GM12878 (cell line): Measurements from ENCODE around the gene CASP4. TPM values are rescaled to one million over a fixed set of nuclear protein-coding genes. Genes with fewer than 3 reads are reported as not detected.

Experiments used
- ATAC-seq: fragments of 200-7000 bp; cut with Tn5 transposase; 3 replicates; pipeline ENCODE4 v1.9.1; 2020; ENCODE audit warnings: mild to moderate bottlenecking, moderate library complexity
- Bru-seq: library from RNA; stranded (reverse); fragments of 400-500 nt; gene quantifications from one replicate; lab custom pipeline; 2021; lab: Mats Ljungman, UMichigan
- BruChase-seq, 2 experiments: library from RNA; stranded (reverse); fragments of 400-500 nt; gene quantifications; one replicate each; lab custom pipeline; 2021; lab: Mats Ljungman, UMichigan
- BruUV-seq: library from RNA; stranded (reverse); fragments of 400-500 nt; replicated peaks from 2 replicates; lab custom pipeline; 2021; lab: Mats Ljungman, UMichigan
- CTCF ChIA-PET: fragments of 300-600 bp; sonication (Branson Sonifier 250); formaldehyde crosslinking; extraction: SDS; loops from one replicate; lab custom pipeline; 2021; ENCODE audit warnings: inconsistent platforms; lab: Yijun Ruan, JAX
- POLR2A ChIA-PET: fragments of 350-600 bp; formaldehyde crosslinking; extraction: SDS; loops from one replicate; lab custom pipeline; 2021; ENCODE audit warnings: inconsistent platforms; lab: Charles Lee
- RAD21 ChIA-PET: fragments of 300-600 bp; sonication (Branson Sonifier 250); formaldehyde crosslinking; loops from one replicate; lab custom pipeline; 2023; ENCODE audit warnings: antibody characterized with exemption; ENCODE audit not compliant: unreplicated experiment; lab: Charles Lee
- SMC1A ChIA-PET: fragments of 300-600 bp; sonication (Branson Sonifier 250); formaldehyde crosslinking; loops from one replicate; lab custom pipeline; 2023; ENCODE audit not compliant: unreplicated experiment, uncharacterized antibody; lab: Charles Lee
- DNase-seq: peaks from one replicate; pipeline ENCODE4 v3.0.0-alpha.2; 2011; ENCODE audit warnings: low read depth, low spot score
- FAIRE-seq: peaks from 3 replicates; lab custom pipeline; 2011; peaks lifted over from hg19 to GRCh38; lab: Jason Lieb, UNC
- H2AFZ ChIP-seq: 2 replicates; pipeline ENCODE4 v1.6.0; 2011; ENCODE audit warnings: low read depth, low read length, control low read depth; ENCODE audit not compliant: control insufficient read depth
- H3K27ac ChIP-seq: 2 replicates; pipeline ENCODE4 v1.5.1; 2011; ENCODE audit warnings: control low read depth; ENCODE audit not compliant: control insufficient read depth, insufficient read depth
- H3K27me3 ChIP-seq, 2 experiments: replicated peaks in 1 of 2; 2 replicates each; pipeline versions ENCODE4 v1.6.0 to v1.6.1; 2011; ENCODE audit warnings: low read length in 1 of 2; ENCODE audit not compliant: control insufficient read depth in 2 of 2, insufficient read depth in 2 of 2
- H3K36me3 ChIP-seq, 2 experiments: 2 replicates each; pipeline ENCODE4 v1.5.1; 2011; ENCODE audit warnings: low read length in 1 of 2; ENCODE audit not compliant: control insufficient read depth in 2 of 2, insufficient read depth in 2 of 2
- H3K4me1 ChIP-seq: 2 replicates; pipeline ENCODE4 v1.6.1; 2011; ENCODE audit warnings: mild to moderate bottlenecking, low read length, moderate library complexity, mixed read lengths; ENCODE audit not compliant: control insufficient read depth, insufficient read depth
- H3K4me2 ChIP-seq: 2 replicates; pipeline ENCODE4 v1.6.0; 2011; ENCODE audit warnings: control low read depth; ENCODE audit not compliant: control insufficient read depth, insufficient read depth
- H3K4me3 ChIP-seq: fragments of 200-600 bp; sonication (generic); 2 replicates; pipeline ENCODE4 v1.5.1; 2016
- H3K79me2 ChIP-seq: 2 replicates; pipeline ENCODE4 v1.6.0; 2011; ENCODE audit warnings: low read length; ENCODE audit not compliant: control insufficient read depth, insufficient read depth
- H3K9ac ChIP-seq: 2 replicates; pipeline ENCODE4 v1.8.0; 2011; ENCODE audit warnings: low read length, control low read depth, mixed read lengths; ENCODE audit not compliant: control insufficient read depth, insufficient read depth
- H3K9me3 ChIP-seq: replicated peaks from 3 replicates; pipeline ENCODE4 v1.5.1; 2011; ENCODE audit warnings: mild to moderate bottlenecking, low read length; ENCODE audit not compliant: control insufficient read depth, insufficient read depth
- H4K20me1 ChIP-seq: 2 replicates; pipeline ENCODE4 v1.6.0; 2011; ENCODE audit not compliant: control insufficient read depth, insufficient read depth
- ATF7 ChIP-seq: fragments of 450-650 bp; IDR thresholded peaks from 2 replicates; pipeline ENCODE4 v1.6.1; 2016; ENCODE audit warnings: low read depth, mild to moderate bottlenecking
- EZH2 ChIP-seq: IDR thresholded peaks from 2 replicates; pipeline ENCODE4 v1.6.1; 2012; ENCODE audit warnings: low read depth, mild to moderate bottlenecking, control low read depth, inconsistent platforms, low read length, borderline replicate concordance; ENCODE audit not compliant: control insufficient read depth
- IKZF1 ChIP-seq: fragments of 450-650 bp; conservative IDR thresholded peaks from 2 replicates; pipeline ENCODE4 v1.6.1; 2017; ENCODE audit warnings: antibody characterized with exemption, mild to moderate bottlenecking
- KAT2A ChIP-seq: conservative IDR thresholded peaks from 2 replicates; pipeline ENCODE4 v1.6.1; 2011; ENCODE audit warnings: low read depth, low read length; ENCODE audit not compliant: control insufficient read depth
- POLR2AphosphoS5 ChIP-seq: IDR thresholded peaks from 2 replicates; pipeline ENCODE4 v1.6.1; 2011; ENCODE audit warnings: mild to moderate bottlenecking, low read length, inconsistent platforms
- POU2F2 ChIP-seq: IDR thresholded peaks from 3 replicates; pipeline ENCODE4 v1.6.1; 2011; ENCODE audit warnings: low read depth, mild to moderate bottlenecking, low read length, borderline replicate concordance
- RB1 ChIP-seq: fragments of 450-650 bp; formaldehyde crosslinking; IDR thresholded peaks from 2 replicates; pipeline ENCODE4 v1.6.1; 2017; ENCODE audit warnings: mild to moderate bottlenecking, borderline replicate concordance
- SREBF1 ChIP-seq: IDR thresholded peaks from 2 replicates; pipeline ENCODE4 v1.6.1; 2012; ENCODE audit warnings: mild to moderate bottlenecking, low read length
- SUZ12 ChIP-seq: fragments of 200-600 bp; sonication (generic); IDR thresholded peaks from one replicate; pipeline ENCODE4 v1.6.1; 2018; ENCODE audit warnings: antibody characterized with exemption, mild to moderate bottlenecking; ENCODE audit not compliant: unreplicated experiment
- TBL1XR1 ChIP-seq: IDR thresholded peaks from 2 replicates; pipeline ENCODE4 v1.6.1; 2012; ENCODE audit warnings: low read depth, low read length, improper control_type of control experiment
- WGBS: methylation state at CpG from one replicate; pipeline ENCODE4 v1.1.6; 2016; ENCODE audit warnings: low lambda C conversion rate; ENCODE audit not compliant: insufficient replicate concordance, insufficient coverage; ENCODE audit errors: missing lambda C conversion rate; 5-methylcytosine and 5-hydroxymethylcytosine counted together
- in situ Hi-C: fragments of 300-500 bp; cut with MboI; formaldehyde crosslinking; loops from 9 replicates; pipeline ENCODE4 v1.14.3; 2018; ENCODE audit warnings: mixed read lengths
- intact Hi-C: fragments of 100-400 bp; cut with micrococcal nuclease; formaldehyde crosslinking; loops from one replicate; pipeline ENCODE4 v1.14.2; 2022; ENCODE audit not compliant: unreplicated experiment
- long read RNA-seq, 2 experiments: library from polyadenylated mRNA; unstranded; transcript quantifications; one replicate each; pipeline ENCODE4 v2.0.0, GENCODE V29; 2019 to 2020
- polyA minus RNA-seq, 3 experiments: library from RNA; depleted of rRNA, polyadenylated mRNA; stranded (reverse); fragments of >200 nt; gene quantifications; 2 replicates each; pipeline ENCODE4 v1.2.3, GENCODE V29; 2011
- polyA plus RNA-seq, 11 experiments: library from polyadenylated mRNA; depleted of rRNA in 4 of 11; unstranded in 6 of 11; stranded (reverse) in 5 of 11; fragments of >200 nt; fragmentation: Nextera tagmentation in 4 of 11; fragmentation: Illumina TruSeq in 1 of 11; extraction: Ambion mirVana in 4 of 11; extraction: Trizol in 1 of 11; gene quantifications; 1 replicate in 1 of 11; 2 replicates in 10 of 11; pipeline versions ENCODE4 v1.2.1 to v1.2.3, GENCODE V29; 2011 to 2016; ENCODE audit warnings: inconsistent platforms in 2 of 11, missing spikeins in 2 of 11, low read depth in 1 of 11
- total RNA-seq, 4 experiments: library from RNA; depleted of rRNA in 3 of 4; stranded (reverse); fragments of >200 nt in 3 of 4; fragmentation: Illumina TruSeq in 1 of 4; extraction: Trizol in 1 of 4; gene quantifications; 2 replicates each; pipeline versions ENCODE4 v1.2.1 to v1.2.3, GENCODE V29; 2013 to 2021
- TF ChIP-seq, protein P1 (sequence below): fragments of 450-650 bp; formaldehyde crosslinking; IDR thresholded peaks from 2 replicates; pipeline ENCODE4 v1.4.0; 2020; ENCODE audit warnings: mild to moderate bottlenecking, moderate library complexity
- TF ChIP-seq, protein P2 (sequence below): fragments of 450-650 bp; conservative IDR thresholded peaks from 2 replicates; pipeline ENCODE4 v1.6.1; 2017; ENCODE audit warnings: mild to moderate bottlenecking, moderate library complexity

The CASP4 gene
- total RNA-seq (2013; cell fraction: nucleolus; rRNA removed): 53.1 and 108 TPM in 2 replicates
- total RNA-seq (2014; rRNA removed): 50.7 and 57.1 TPM in 2 replicates
- 75.7 and 80.1 TPM in 2 replicates for total RNA-seq (2014; rRNA removed; fragmentation: Illumina TruSeq; extraction: Trizol)
- total RNA-seq (2021): 37.1 and 41.9 TPM in 2 replicates
- 49.1 TPM for polyA plus RNA-seq (2011; ENCODE audit: low read depth)
- polyA plus RNA-seq (2011; rRNA removed): 85.7 and 96.8 TPM in 2 replicates
- 55.2 and 66.4 TPM in 2 replicates for polyA plus RNA-seq (2011; cell fraction: cytosol; rRNA removed)
- 40.0 and 44.4 TPM in 2 replicates for polyA plus RNA-seq (2011; cell fraction: nucleus; rRNA removed)
- 60.7 and 64.7 TPM in 2 replicates for polyA plus RNA-seq (2012)
- 113 and 130 TPM in 2 replicates for polyA plus RNA-seq (2014; fragmentation: Illumina TruSeq; extraction: Trizol)
- polyA plus RNA-seq (2014; fragmentation: Nextera tagmentation; extraction: Ambion mirVana): 10 to 100 TPM; 48.9 to 59.6 TPM
- polyA plus RNA-seq (2014; rRNA removed): 47.5 and 49.3 TPM in 2 replicates
- 10 to 100 TPM; 25.3 to 26.6 TPM for polyA plus RNA-seq (2016; fragmentation: Nextera tagmentation; extraction: Ambion mirVana)
- 61.6 and 63.2 TPM in 2 replicates for polyA minus RNA-seq (2011; rRNA and poly(A)+ RNA removed)
- 15.0 and 15.9 TPM in 2 replicates for polyA minus RNA-seq (2011; cell fraction: cytosol; rRNA and poly(A)+ RNA removed)
- polyA minus RNA-seq (2011; cell fraction: nucleus; rRNA and poly(A)+ RNA removed): 13.2 and 14.8 TPM in 2 replicates
- percentile 72 among the genes with signal in this experiment for Bru-seq, nascent RNA
- percentile 60 among the genes with signal in this experiment for BruChase-seq, experiment 1, labeled RNA remaining after a 6-hour chase
- BruChase-seq, experiment 2, labeled RNA remaining after a 2-hour chase: percentile 58 among the genes with signal in this experiment
- long read RNA-seq, experiment 1, transcript CASP4-203 (9 exons, 2,158 nt): major isoform, 52 of 55 reads
- long read RNA-seq, experiment 1, partial matches to known transcripts: 1 of 55 reads
- long read RNA-seq, experiment 1, other reads (novel, unspliced or antisense): 2 of 55 reads
- long read RNA-seq, experiment 2, transcript CASP4-203 (9 exons, 2,158 nt): major isoform, 225 of 272 reads
- long read RNA-seq, experiment 2, partial matches to known transcripts: 21 of 272 reads
- long read RNA-seq, experiment 2, other reads (novel, unspliced or antisense): 22 of 272 reads

DNA sequence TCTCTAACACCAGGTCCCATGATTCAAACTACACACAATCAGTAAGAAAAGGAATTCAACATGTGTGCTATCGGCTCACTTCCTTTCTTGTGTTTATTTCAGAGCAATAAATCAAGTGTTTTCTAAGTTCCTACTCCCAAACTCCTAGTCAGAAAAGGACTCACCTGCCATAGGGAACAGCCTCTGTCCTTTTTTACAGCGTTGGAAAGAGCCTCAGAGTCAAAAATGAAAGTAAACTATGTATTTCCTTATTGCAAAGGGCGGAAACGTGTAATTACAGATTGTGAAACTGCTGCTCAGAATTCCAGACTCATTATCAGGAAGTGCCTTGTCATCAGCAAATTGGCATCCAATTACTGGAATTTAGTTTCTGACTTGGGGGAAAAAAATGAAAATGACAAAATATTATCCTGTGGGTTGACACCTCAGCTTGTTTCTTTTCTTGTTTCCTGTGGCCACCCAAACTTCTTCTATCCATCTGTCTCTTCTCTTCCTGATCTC is at the start of gene CASP4:
Gene CASP4 (minus strand): TSS at position 220 of the 501 bp plus-strand sequence. CDS start 49 bp downstream, at position 171.
- Histone ChIP-seq H3K4me2 (peak within 1 kb of the TSS; percentile 68), H4K20me1 (no peaks in the 10 kb centered on the region), H3K9ac (peak within 1 kb of the TSS; percentile 67), H3K27me3 (no peaks in the 10 kb centered on the region), H3K27ac (peak within 1 kb of the TSS; percentile 84), H3K79me2 (peaks cover 4% of the 10 kb centered on the region), H3K4me1 (peaks cover 4% of the 10 kb centered on the region), H3K9me3 (no peaks in the 10 kb centered on the region; the same call in 2 of the 3 replicates), H3K36me3 (no peaks in the 10 kb centered on the region), H3K4me3 (peak within 1 kb of the TSS; percentile 67), H2AFZ (peak within 1 kb of the TSS; percentile 98)
- no TSS peak for BruUV-seq
- ChIA-PET RAD21 (no interaction called here), CTCF (interaction anchor here (0.7 to 3.3 kb wide), 3 partner anchors 19 to 624 kb away, joined by 3 to 15 read pairs (median 4); no protein-coding TSS in a partner anchor), POLR2A (no interaction called here), SMC1A (interaction anchor here (1.3 to 6.4 kb wide), 4 partner anchors 16 to 32 kb away, joined by 3 to 28 read pairs (median 6); no protein-coding TSS in a partner anchor)
- ATAC-seq (peak; percentile 87), FAIRE-seq (peak; percentile 49), DNase-seq (peak; percentile 32)
- WGBS: 1% methylated on average over 4 of the region's 4 CpGs
- in situ Hi-C loops (no loop called here), intact Hi-C loops (no loop called here)
- no peak for TF ChIP-seq KAT2A
- TF ChIP-seq ATF7: no peak
- no peak for TF ChIP-seq TBL1XR1
- no peak for TF ChIP-seq SREBF1
- TF ChIP-seq, protein P1, sequence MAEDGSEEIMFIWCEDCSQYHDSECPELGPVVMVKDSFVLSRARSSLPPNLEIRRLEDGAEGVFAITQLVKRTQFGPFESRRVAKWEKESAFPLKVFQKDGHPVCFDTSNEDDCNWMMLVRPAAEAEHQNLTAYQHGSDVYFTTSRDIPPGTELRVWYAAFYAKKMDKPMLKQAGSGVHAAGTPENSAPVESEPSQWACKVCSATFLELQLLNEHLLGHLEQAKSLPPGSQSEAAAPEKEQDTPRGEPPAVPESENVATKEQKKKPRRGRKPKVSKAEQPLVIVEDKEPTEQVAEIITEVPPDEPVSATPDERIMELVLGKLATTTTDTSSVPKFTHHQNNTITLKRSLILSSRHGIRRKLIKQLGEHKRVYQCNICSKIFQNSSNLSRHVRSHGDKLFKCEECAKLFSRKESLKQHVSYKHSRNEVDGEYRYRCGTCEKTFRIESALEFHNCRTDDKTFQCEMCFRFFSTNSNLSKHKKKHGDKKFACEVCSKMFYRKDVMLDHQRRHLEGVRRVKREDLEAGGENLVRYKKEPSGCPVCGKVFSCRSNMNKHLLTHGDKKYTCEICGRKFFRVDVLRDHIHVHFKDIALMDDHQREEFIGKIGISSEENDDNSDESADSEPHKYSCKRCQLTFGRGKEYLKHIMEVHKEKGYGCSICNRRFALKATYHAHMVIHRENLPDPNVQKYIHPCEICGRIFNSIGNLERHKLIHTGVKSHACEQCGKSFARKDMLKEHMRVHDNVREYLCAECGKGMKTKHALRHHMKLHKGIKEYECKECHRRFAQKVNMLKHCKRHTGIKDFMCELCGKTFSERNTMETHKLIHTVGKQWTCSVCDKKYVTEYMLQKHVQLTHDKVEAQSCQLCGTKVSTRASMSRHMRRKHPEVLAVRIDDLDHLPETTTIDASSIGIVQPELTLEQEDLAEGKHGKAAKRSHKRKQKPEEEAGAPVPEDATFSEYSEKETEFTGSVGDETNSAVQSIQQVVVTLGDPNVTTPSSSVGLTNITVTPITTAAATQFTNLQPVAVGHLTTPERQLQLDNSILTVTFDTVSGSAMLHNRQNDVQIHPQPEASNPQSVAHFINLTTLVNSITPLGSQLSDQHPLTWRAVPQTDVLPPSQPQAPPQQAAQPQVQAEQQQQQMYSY (CRISPR knock-in tag): no peak
- no peak for TF ChIP-seq SUZ12
- TF ChIP-seq POLR2AphosphoS5: 0 out of 2 replicates have a peak, but pooled peaks have one; percentile 48
- no peak for TF ChIP-seq RB1
- no peak for TF ChIP-seq EZH2
- no peak for TF ChIP-seq POU2F2
- TF ChIP-seq IKZF1: peak; percentile 75
- TF ChIP-seq, protein P2, sequence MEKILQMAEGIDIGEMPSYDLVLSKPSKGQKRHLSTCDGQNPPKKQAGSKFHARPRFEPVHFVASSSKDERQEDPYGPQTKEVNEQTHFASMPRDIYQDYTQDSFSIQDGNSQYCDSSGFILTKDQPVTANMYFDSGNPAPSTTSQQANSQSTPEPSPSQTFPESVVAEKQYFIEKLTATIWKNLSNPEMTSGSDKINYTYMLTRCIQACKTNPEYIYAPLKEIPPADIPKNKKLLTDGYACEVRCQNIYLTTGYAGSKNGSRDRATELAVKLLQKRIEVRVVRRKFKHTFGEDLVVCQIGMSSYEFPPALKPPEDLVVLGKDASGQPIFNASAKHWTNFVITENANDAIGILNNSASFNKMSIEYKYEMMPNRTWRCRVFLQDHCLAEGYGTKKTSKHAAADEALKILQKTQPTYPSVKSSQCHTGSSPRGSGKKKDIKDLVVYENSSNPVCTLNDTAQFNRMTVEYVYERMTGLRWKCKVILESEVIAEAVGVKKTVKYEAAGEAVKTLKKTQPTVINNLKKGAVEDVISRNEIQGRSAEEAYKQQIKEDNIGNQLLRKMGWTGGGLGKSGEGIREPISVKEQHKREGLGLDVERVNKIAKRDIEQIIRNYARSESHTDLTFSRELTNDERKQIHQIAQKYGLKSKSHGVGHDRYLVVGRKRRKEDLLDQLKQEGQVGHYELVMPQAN: no peak
